B cell (primary cell): ENCODE data around the gene KIF16B. TPM values are rescaled to one million over a fixed set of nuclear protein-coding genes. Genes with fewer than 3 reads are reported as not detected.
A peak's percentile ranks its signal among the peaks of the same experiment; 100 is the strongest.

Experiments
- ATAC-seq: fragments of 200-7000 bp; cut with Tn5 transposase; one replicate; pipeline ENCODE4 v1.10.0; 2021; ENCODE audit warnings: low read depth, mild to moderate bottlenecking, moderate number of reproducible peaks, moderate library complexity
- CTCF ChIA-PET: fragments of 350-600 bp; sonication (Branson Sonifier 250); formaldehyde crosslinking; loops from one replicate; lab custom pipeline; 2021; ENCODE audit warnings: antibody characterized with exemption, inconsistent platforms; lab: Charles Lee
- POLR2A ChIA-PET: fragments of 350-600 bp; sonication (Branson Sonifier 250); formaldehyde crosslinking; loops from one replicate; lab custom pipeline; 2021; ENCODE audit warnings: antibody characterized with exemption; lab: Charles Lee
- DNase-seq: peaks from one replicate; pipeline ENCODE4 v3.0.0; 2013
- H2AFZ ChIP-seq: 2 replicates; pipeline ENCODE4 v1.6.1; 2012; ENCODE audit warnings: mild to moderate bottlenecking, low read depth, low read length; ENCODE audit not compliant: insufficient read depth, poor library complexity, severe bottlenecking
- H3K27ac ChIP-seq, 2 donors: 1 replicate in 1 of 2; 2 replicates in 1 of 2; pipeline ENCODE4 v1.5.1; 2012 to 2013; ENCODE audit warnings: low read length in 2 of 2, mild to moderate bottlenecking in 2 of 2, moderate library complexity in 1 of 2
- H3K27me3 ChIP-seq, 4 experiments: fragments of 200-600 bp in 1 of 4; sonication (generic) in 1 of 4; replicated peaks in 1 of 4; 1 replicate in 2 of 4; 2 replicates in 2 of 4; pipeline versions ENCODE4 v1.6.1 to v1.7.0; 2013 to 2016; ENCODE audit warnings: low read length in 3 of 4, mild to moderate bottlenecking in 2 of 4, mixed read lengths in 1 of 4, moderate library complexity in 1 of 4; ENCODE audit not compliant: insufficient read depth in 4 of 4, control insufficient read depth in 3 of 4; ENCODE audit errors: control extremely low read depth in 1 of 4
- H3K36me3 ChIP-seq, 2 experiments: replicated peaks in 1 of 2; 1 replicate in 1 of 2; 2 replicates in 1 of 2; pipeline versions ENCODE4 v1.6.1 to v1.7.1; 2013; ENCODE audit warnings: low read length in 1 of 2; ENCODE audit not compliant: insufficient read depth in 2 of 2, control insufficient read depth in 1 of 2; ENCODE audit errors: control extremely low read depth in 1 of 2, extremely low read depth in 1 of 2
- H3K4me1 ChIP-seq, 2 donors: fragments of 200-600 bp in 1 of 2; sonication (generic) in 1 of 2; 1 replicate in 1 of 2; 2 replicates in 1 of 2; pipeline versions ENCODE4 v1.5.1 to v1.6.1; 2013 to 2017; ENCODE audit warnings: low read length in 2 of 2; ENCODE audit not compliant: control insufficient read depth in 2 of 2, insufficient read depth in 2 of 2
- H3K4me2 ChIP-seq: replicated peaks from 2 replicates; pipeline ENCODE3; 2012; ENCODE audit warnings: mild to moderate bottlenecking, low read depth, low read length; ENCODE audit not compliant: poor library complexity, severe bottlenecking
- H3K4me3 ChIP-seq, 5 experiments: fragments of 200-600 bp in 1 of 5; sonication (generic) in 1 of 5; 1 replicate in 3 of 5; 2 replicates in 2 of 5; pipeline versions ENCODE4 v1.5.1 to v1.7.0; 2011 to 2016; ENCODE audit warnings: low read length in 4 of 5, mild to moderate bottlenecking in 4 of 5, low read depth in 2 of 5, control low read depth in 1 of 5, moderate library complexity in 1 of 5; ENCODE audit not compliant: insufficient read depth in 1 of 5; ENCODE audit errors: control extremely low read depth in 1 of 5, extremely low read depth in 1 of 5
- H3K79me2 ChIP-seq: fragments of 200-600 bp; sonication (generic); one replicate; pipeline ENCODE4 v1.6.0; 2016; ENCODE audit warnings: low read length; ENCODE audit not compliant: control insufficient read depth, insufficient read depth
- H3K9ac ChIP-seq: fragments of 200-600 bp; sonication (generic); 2 replicates; pipeline ENCODE4 v1.6.1; 2017; ENCODE audit warnings: mild to moderate bottlenecking, low read length, moderate library complexity
- H3K9me3 ChIP-seq, 3 donors: one replicate each; pipeline versions ENCODE4 v1.6.1 to v1.7.1; 2013; ENCODE audit warnings: low read length in 2 of 3; ENCODE audit not compliant: control insufficient read depth in 2 of 3, insufficient read depth in 1 of 3; ENCODE audit errors: control extremely low read depth in 1 of 3
- H4K20me1 ChIP-seq: 2 replicates; pipeline ENCODE4 v1.6.0; 2012; ENCODE audit warnings: mild to moderate bottlenecking, low read length; ENCODE audit not compliant: insufficient read depth, control insufficient read depth, poor library complexity, severe bottlenecking
- H3K27ac Mint-ChIP-seq: one replicate; pipeline ENCODE4 v1.8.0; 2021; ENCODE audit warnings: mixed read lengths
- H3K27me3 Mint-ChIP-seq: one replicate; pipeline ENCODE4 v1.8.0; 2021; ENCODE audit warnings: mixed read lengths
- H3K4me1 Mint-ChIP-seq: one replicate; pipeline ENCODE4 v1.8.0; 2021; ENCODE audit warnings: mixed read lengths
- H3K4me3 Mint-ChIP-seq: one replicate; pipeline ENCODE4 v1.8.0; 2021; ENCODE audit warnings: mixed read lengths
- H3K9me3 Mint-ChIP-seq: one replicate; pipeline ENCODE4 v1.8.0; 2022; ENCODE audit warnings: mixed read lengths; ENCODE audit not compliant: insufficient read depth
- EZH2 ChIP-seq: IDR thresholded peaks from 2 replicates; pipeline ENCODE4 v1.6.1; 2012; ENCODE audit warnings: borderline replicate concordance, low read depth, mild to moderate bottlenecking, moderate library complexity, low read length; ENCODE audit not compliant: insufficient read depth, poor library complexity, severe bottlenecking
- WGBS: methylation state at CpG from one replicate; pipeline ENCODE4 v1.1.5; 2013; ENCODE audit warnings: missing lambda C conversion rate; ENCODE audit not compliant: insufficient coverage; 5-methylcytosine and 5-hydroxymethylcytosine counted together
- intact Hi-C: fragments of 100-400 bp; cut with micrococcal nuclease; formaldehyde crosslinking; loops from one replicate; pipeline ENCODE4 v1.10.0; 2022
- polyA plus RNA-seq: library from polyadenylated mRNA; depleted of rRNA; stranded (reverse); fragments of >200 nt; gene quantifications from 2 replicates; pipeline ENCODE4 v1.2.3, GENCODE V29; 2012
- total RNA-seq, 2 donors: library from RNA; stranded (reverse); fragments of 120-200 nt in 1 of 2; gene quantifications; 1 replicate in 1 of 2; 2 replicates in 1 of 2; pipeline versions ENCODE4 v1.2.3 to v1.2.4, GENCODE V29; 2013 to 2022
- TF ChIP-seq, protein P1 (sequence below): fragments of 200-600 bp; IDR thresholded peaks from one replicate; pipeline ENCODE4 v1.8.0; 2022; ENCODE audit warnings: antibody characterized with exemption, mild to moderate bottlenecking

Gene KIF16B
- total and polyA plus RNA-seq, 2 donors (not counting 1 experiment from before 2014, with no cell fraction given), result 4.5 to 13.0 TPM

DNA sequence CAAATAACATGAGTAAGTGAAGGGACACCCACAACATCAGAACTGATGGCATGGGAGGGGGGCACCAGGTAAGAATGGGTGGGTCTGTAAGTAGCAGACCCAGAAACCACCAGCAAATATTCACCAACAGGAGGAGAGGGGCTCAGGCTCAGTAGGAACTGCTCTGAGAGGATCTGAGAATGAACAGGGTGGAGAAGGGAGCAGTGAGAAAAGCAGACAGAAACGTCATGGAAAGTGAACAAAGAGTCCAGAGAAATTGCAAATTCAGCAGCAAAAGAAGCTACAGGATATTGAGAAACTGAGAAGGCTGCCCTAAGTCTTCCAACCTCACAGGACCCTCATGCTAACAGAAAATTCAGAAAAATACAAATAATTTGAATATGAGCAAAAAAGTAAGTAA is 121.3 kb downstream of the KIF16B start:
- ATAC-seq (no peak), DNase-seq (no peak)
- H3K27me3 Mint-ChIP-seq, result no peaks in the 10 kb centered on the region
- TF ChIP-seq, protein P1, sequence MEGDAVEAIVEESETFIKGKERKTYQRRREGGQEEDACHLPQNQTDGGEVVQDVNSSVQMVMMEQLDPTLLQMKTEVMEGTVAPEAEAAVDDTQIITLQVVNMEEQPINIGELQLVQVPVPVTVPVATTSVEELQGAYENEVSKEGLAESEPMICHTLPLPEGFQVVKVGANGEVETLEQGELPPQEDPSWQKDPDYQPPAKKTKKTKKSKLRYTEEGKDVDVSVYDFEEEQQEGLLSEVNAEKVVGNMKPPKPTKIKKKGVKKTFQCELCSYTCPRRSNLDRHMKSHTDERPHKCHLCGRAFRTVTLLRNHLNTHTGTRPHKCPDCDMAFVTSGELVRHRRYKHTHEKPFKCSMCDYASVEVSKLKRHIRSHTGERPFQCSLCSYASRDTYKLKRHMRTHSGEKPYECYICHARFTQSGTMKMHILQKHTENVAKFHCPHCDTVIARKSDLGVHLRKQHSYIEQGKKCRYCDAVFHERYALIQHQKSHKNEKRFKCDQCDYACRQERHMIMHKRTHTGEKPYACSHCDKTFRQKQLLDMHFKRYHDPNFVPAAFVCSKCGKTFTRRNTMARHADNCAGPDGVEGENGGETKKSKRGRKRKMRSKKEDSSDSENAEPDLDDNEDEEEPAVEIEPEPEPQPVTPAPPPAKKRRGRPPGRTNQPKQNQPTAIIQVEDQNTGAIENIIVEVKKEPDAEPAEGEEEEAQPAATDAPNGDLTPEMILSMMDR, result no peak
- no peak for TF ChIP-seq EZH2
- peaks cover 20% of the 10 kb centered on the region for H3K4me1 Mint-ChIP-seq
- Histone ChIP-seq H3K27ac (no peak overlapping the region), H2AFZ (no peak overlapping the region), H3K4me3 (no peak overlapping the region), H3K79me2 (no peaks in the 10 kb centered on the region), H3K9ac (no peak overlapping the region), H3K4me2 (no peak overlapping the region), H3K9me3 (peaks cover 0 to 1% (median 0%) of the 10 kb centered on the region in 3 donors), H3K36me3 (no peaks in the 10 kb centered on the region), H3K27me3 (no peaks in the 10 kb centered on the region), H3K4me1 (peaks cover 11 to 16% of the 10 kb centered on the region in 2 donors), H4K20me1 (no peaks in the 10 kb centered on the region)
- H3K27ac Mint-ChIP-seq, result no peak overlapping the region
- H3K4me3 Mint-ChIP-seq, result no peak overlapping the region
- WGBS, result no CpG with 5 or more reads among the region's 1 CpG
- ChIA-PET POLR2A (interaction anchor here (0.7 kb wide), 1 partner anchor 15 kb away, joined by 3 read pairs; no protein-coding TSS in a partner anchor), CTCF (interaction anchor here (0.7 kb wide), 1 partner anchor 446 kb away, joined by 3 read pairs; no protein-coding TSS in a partner anchor)
- H3K9me3 Mint-ChIP-seq, result no peaks in the 10 kb centered on the region
- intact Hi-C loops, result no loop called here

DNA sequence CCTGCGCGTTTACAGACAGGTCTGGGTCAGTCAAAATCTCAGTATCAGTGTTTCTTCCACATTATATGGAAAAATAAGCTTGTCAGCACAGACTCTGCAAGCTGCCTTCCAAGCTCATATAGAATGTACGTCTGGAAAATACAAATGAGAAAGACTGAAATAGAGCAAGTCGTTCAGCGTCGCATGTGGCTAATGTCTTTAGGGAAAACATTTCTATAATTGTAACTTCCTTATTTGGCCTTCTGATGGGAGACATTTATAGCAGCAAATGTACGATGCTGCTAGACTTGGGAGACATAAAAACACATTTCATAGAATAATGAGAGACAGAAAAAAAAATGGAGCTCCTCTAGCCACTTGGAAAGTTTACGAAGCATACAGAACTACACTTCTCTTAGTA is 122.2 kb downstream of the KIF16B start:
- intact Hi-C loops, result no loop called here
- DNase-seq, result no peak
- peak overlapping the region; percentile 21 for H3K9ac ChIP-seq
- no peak overlapping the region for H3K27ac ChIP-seq
- no peaks in the 10 kb centered on the region for H3K79me2 ChIP-seq
- POLR2A ChIA-PET, result no interaction called here
- H3K4me2 ChIP-seq, result peak overlapping the region; percentile 41
- no peak for ATAC-seq
- no CpG with 5 or more reads among the region's 8 CpGs for WGBS
- no peaks in the 10 kb centered on the region for H3K36me3 ChIP-seq
- no peak overlapping the region for H3K4me3 ChIP-seq
- Mint-ChIP-seq H3K4me1 (peaks cover 21% of the 10 kb centered on the region), H3K27ac (no peak overlapping the region), H3K4me3 (peak overlapping the region; percentile 4), H3K9me3 (no peaks in the 10 kb centered on the region), H3K27me3 (no peaks in the 10 kb centered on the region)
- no peaks in the 10 kb centered on the region for H3K27me3 ChIP-seq
- H3K4me1 ChIP-seq, result peaks cover 11 to 16% of the 10 kb centered on the region in 2 donors
- H3K9me3 ChIP-seq, result peaks cover 0 to 1% (median 0%) of the 10 kb centered on the region in 3 donors
- no peaks in the 10 kb centered on the region for H4K20me1 ChIP-seq
- TF ChIP-seq, protein P1, result no peak
- no peak for TF ChIP-seq EZH2
- CTCF ChIA-PET, result interaction anchor here (0.7 kb wide), 1 partner anchor 445 kb away, joined by 3 read pairs; no protein-coding TSS in a partner anchor
- H2AFZ ChIP-seq, result no peak overlapping the region
